Tibial artery (tissue), 4 donors: ENCODE measurements around the gene NAGLU.

Experiments used
- DNase-seq, 2 donors: peaks; one replicate each; pipeline ENCODE4 v3.0.0-alpha.2; 2019
- H3K27ac ChIP-seq, 2 donors: fragments of 200-600 bp; sonication (generic) in 1 of 2; 1 replicate in 1 of 2; 2 replicates in 1 of 2; pipeline ENCODE4 v1.5.1; 2018 to 2019; ENCODE audit warnings: mild to moderate bottlenecking in 1 of 2
- H3K27me3 ChIP-seq, 2 donors: fragments of 200-600 bp; sonication (generic) in 1 of 2; one replicate each; pipeline versions ENCODE4 v1.5.1 to v1.6.0; 2016 to 2019
- H3K36me3 ChIP-seq, 3 donors: fragments of 200-600 bp; sonication (generic) in 2 of 3; one replicate each; pipeline ENCODE4 v1.5.1; 2016 to 2019; ENCODE audit warnings: mild to moderate bottlenecking in 2 of 3
- H3K4me1 ChIP-seq, 4 donors: fragments of 200-600 bp; sonication (generic) in 2 of 4; 1 replicate in 3 of 4; 2 replicates in 1 of 4; pipeline ENCODE4 v1.5.1; 2016 to 2019
- H3K4me3 ChIP-seq, 2 donors: fragments of 200-600 bp; sonication (generic) in 1 of 2; 1 replicate in 1 of 2; 2 replicates in 1 of 2; pipeline ENCODE4 v1.5.1; 2018 to 2019; ENCODE audit warnings: mild to moderate bottlenecking in 2 of 2
- H3K9me3 ChIP-seq, 3 donors: fragments of 200-600 bp; sonication (generic) in 1 of 3; one replicate each; pipeline ENCODE4 v1.5.1; 2016 to 2019
- intact Hi-C: fragments of 100-400 bp; cut with DNase I; formaldehyde crosslinking; loops from one replicate; pipeline ENCODE4 v1.15.0; 2023; ENCODE audit warnings: low total_unique reads
- TF ChIP-seq, protein P1 (sequence below), 2 experiments: fragments of 200-600 bp in 1 of 2; fragments of 450-650 bp in 1 of 2; IDR thresholded peaks; one replicate each; pipeline ENCODE4 v1.5.1; 2017 to 2019; ENCODE audit warnings: antibody characterized with exemption in 2 of 2, mild to moderate bottlenecking in 1 of 2, moderate library complexity in 1 of 2

The NAGLU gene

DNA sequence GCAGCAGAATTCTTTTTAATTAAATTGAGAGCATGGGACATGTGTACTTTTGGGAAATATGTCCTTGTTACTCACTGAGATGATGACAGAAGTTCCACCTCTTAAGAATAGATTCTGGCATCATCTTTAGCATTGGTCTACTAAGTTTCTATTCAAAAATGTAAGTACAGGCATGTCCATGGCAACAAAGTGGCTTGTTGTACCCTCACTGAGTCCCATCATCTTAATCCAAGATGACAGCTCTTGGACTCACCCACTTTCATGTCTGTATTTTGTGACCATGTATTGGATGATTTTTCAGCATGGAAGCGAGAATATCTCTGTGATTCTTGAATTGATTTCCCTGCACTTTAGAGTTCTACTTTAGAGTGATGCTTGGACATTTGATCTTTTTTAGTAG is 33.1 kb upstream of the NAGLU start:
- intact Hi-C loops = no loop called here
- Histone ChIP-seq H3K27ac (no peak overlapping the region), H3K36me3 (peaks cover 58 to 98% (median 91%) of the 10 kb centered on the region in 3 donors), H3K4me3 (no peak overlapping the region), H3K9me3 (no peaks in the 10 kb centered on the region), H3K27me3 (no peaks in the 10 kb centered on the region), H3K4me1 (no peaks in the 10 kb centered on the region)
- no peak for DNase-seq
- TF ChIP-seq, protein P1, sequence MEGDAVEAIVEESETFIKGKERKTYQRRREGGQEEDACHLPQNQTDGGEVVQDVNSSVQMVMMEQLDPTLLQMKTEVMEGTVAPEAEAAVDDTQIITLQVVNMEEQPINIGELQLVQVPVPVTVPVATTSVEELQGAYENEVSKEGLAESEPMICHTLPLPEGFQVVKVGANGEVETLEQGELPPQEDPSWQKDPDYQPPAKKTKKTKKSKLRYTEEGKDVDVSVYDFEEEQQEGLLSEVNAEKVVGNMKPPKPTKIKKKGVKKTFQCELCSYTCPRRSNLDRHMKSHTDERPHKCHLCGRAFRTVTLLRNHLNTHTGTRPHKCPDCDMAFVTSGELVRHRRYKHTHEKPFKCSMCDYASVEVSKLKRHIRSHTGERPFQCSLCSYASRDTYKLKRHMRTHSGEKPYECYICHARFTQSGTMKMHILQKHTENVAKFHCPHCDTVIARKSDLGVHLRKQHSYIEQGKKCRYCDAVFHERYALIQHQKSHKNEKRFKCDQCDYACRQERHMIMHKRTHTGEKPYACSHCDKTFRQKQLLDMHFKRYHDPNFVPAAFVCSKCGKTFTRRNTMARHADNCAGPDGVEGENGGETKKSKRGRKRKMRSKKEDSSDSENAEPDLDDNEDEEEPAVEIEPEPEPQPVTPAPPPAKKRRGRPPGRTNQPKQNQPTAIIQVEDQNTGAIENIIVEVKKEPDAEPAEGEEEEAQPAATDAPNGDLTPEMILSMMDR (IDR thresholded peaks at IDR 0.05) = no peak

DNA sequence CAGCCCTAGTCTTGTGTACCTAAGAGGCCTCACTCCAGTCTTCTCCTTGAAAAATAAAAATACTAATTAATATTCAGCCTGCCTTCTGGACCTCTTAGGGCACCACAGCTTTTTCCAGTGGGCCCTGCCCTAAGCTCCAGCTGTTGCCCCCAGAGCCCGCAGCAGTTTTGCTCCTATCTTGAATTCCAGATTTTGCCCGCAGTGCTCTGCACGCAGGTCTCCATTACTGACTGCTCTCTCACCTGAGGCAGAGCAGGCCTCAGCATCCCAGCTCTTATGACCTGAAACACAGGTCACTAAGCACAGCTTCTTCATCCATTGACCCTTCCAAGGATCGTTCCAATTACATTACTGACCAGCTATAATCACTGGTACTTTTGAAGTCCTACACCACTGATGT is 28.4 kb upstream of the NAGLU start:
- Histone ChIP-seq H3K4me3 (no peak overlapping the region), H3K9me3 (no peaks in the 10 kb centered on the region), H3K27me3 (no peaks in the 10 kb centered on the region), H3K27ac (no peak overlapping the region), H3K36me3 (peaks cover 36 to 85% (median 76%) of the 10 kb centered on the region in 3 donors), H3K4me1 (peaks cover 0 to 29% (median 19%) of the 10 kb centered on the region in 4 donors)
- DNase-seq = no peak
- TF ChIP-seq, protein P1 (IDR thresholded peaks at IDR 0.05) = no peak
- intact Hi-C loops = no loop called here

DNA sequence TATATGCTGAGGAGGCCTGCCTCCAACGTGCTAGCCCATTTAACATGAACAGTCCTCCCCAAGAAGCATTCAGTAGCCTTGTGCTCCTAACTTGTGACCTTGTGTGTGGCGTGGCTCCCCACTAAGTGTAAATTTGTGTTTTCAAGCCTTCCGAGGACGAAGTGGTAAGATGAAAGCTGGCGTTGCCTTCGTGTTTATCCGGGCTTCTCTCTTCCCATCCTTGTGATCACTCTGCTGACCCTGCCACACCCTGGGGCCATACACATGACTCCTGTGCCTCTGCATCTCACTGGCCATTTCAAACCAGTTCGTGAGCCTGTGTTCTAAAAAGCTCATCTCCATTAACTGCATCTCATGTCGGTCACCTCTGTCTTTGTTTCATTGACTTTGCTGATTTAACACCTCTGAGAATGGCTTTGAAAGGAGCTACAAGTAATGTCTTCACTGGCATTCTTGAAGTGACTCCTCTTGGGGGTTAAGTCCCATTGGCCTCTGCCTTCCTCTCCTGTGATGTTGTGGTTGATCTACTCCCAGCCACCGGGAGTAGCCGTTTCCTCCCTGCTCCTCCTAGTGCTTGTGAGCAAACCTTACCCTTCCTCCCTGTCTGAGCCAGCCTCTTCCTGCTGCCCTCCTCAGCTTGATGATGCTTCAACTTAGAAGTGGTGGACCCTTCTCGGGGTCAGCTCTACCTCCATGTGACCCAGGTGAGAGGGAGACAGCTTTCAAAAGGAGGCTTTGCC is 27.4 kb upstream of the NAGLU start:
- no peak overlapping the region for H3K4me3 ChIP-seq
- intact Hi-C loops = no loop called here
- peak overlapping the region in 1 of 2 donors; percentile 47 for H3K27ac ChIP-seq
- TF ChIP-seq, protein P1 (IDR thresholded peaks at IDR 0.05) = no peak
- DNase-seq = no peak
- no peaks in the 10 kb centered on the region for H3K27me3 ChIP-seq
- no peaks in the 10 kb centered on the region for H3K9me3 ChIP-seq
- peaks cover 27 to 76% (median 69%) of the 10 kb centered on the region in 3 donors for H3K36me3 ChIP-seq
- H3K4me1 ChIP-seq = peaks cover 0 to 36% (median 27%) of the 10 kb centered on the region in 4 donors

DNA sequence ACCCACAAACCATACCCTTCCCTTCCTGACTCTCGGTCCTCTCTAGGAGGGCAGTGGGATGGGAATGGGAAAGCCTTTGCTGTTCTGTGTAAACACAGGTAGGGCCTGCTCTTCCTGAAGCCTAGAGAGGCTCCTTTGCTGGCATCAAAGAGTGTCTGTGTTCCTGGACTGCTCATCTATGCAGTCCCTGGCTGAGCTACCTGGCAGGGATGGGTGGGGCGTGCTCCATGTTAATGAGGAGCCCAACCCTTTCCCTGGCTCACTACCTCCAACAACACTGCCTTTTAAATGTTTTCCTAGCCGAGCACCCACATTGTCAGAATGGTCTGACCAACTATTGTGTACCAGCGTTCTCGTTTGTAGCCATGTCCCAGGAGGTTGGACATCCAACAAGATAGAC is 26.6 kb upstream of the NAGLU start:
- Histone ChIP-seq H3K4me1 (peaks cover 0 to 39% (median 28%) of the 10 kb centered on the region in 4 donors), H3K4me3 (no peak overlapping the region), H3K27ac (peak overlapping the region; percentile 27 to 47), H3K9me3 (no peaks in the 10 kb centered on the region), H3K27me3 (no peaks in the 10 kb centered on the region), H3K36me3 (peaks cover 21 to 75% (median 69%) of the 10 kb centered on the region in 3 donors)
- intact Hi-C loops = no loop called here
- no peak for DNase-seq
- TF ChIP-seq, protein P1 (IDR thresholded peaks at IDR 0.05) = no peak

DNA sequence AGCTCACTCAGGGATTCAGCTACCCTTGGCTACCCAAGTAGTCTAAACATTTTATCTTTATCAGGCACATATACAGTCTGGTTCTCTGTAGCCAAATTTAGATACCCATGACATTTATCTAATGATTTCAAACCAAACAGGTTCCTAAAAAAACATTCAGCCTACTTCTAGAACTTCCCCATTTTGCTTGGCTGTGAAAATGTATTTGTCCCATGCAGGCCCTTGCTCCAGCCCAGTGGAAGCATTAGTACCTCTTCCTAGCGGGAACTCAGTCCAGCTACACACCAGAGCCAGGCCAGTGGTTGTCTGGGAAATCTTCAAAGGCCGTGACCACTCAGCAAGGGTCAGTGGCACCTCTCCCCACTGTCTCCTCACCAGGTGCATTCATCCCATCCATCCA is 26.2 kb upstream of the NAGLU start:
- Histone ChIP-seq H3K27ac (peak overlapping the region; percentile 27 to 47), H3K9me3 (no peaks in the 10 kb centered on the region), H3K36me3 (peaks cover 18 to 75% (median 70%) of the 10 kb centered on the region in 3 donors), H3K4me1 (peaks cover 0 to 40% (median 31%) of the 10 kb centered on the region in 4 donors), H3K27me3 (no peaks in the 10 kb centered on the region), H3K4me3 (no peak overlapping the region)
- intact Hi-C loops = loop anchor here (5.0 kb wide), 1 partner anchor 83 kb away; no protein-coding TSS in a partner anchor
- no peak for DNase-seq
- TF ChIP-seq, protein P1 (IDR thresholded peaks at IDR 0.05) = no peak
